B cell (primary cell): ENCODE results near the gene BRINP3. TPM values are rescaled to one million over a fixed set of nuclear protein-coding genes. Genes with fewer than 3 reads are reported as not detected.

Experiments
- ATAC-seq: fragments of 200-7000 bp; cut with Tn5 transposase; one replicate; pipeline ENCODE4 v1.10.0; 2021; ENCODE audit warnings: low read depth, mild to moderate bottlenecking, moderate number of reproducible peaks, moderate library complexity
- CTCF ChIA-PET: fragments of 350-600 bp; sonication (Branson Sonifier 250); formaldehyde crosslinking; loops from one replicate; lab custom pipeline; 2021; ENCODE audit warnings: antibody characterized with exemption, inconsistent platforms; lab: Charles Lee
- POLR2A ChIA-PET: fragments of 350-600 bp; sonication (Branson Sonifier 250); formaldehyde crosslinking; loops from one replicate; lab custom pipeline; 2021; ENCODE audit warnings: antibody characterized with exemption; lab: Charles Lee
- DNase-seq: peaks from one replicate; pipeline ENCODE4 v3.0.0; 2013
- H2AFZ ChIP-seq: 2 replicates; pipeline ENCODE4 v1.6.1; 2012; ENCODE audit warnings: mild to moderate bottlenecking, low read depth, low read length; ENCODE audit not compliant: insufficient read depth, poor library complexity, severe bottlenecking
- H3K27ac ChIP-seq, 2 donors: 1 replicate in 1 of 2; 2 replicates in 1 of 2; pipeline ENCODE4 v1.5.1; 2012 to 2013; ENCODE audit warnings: low read length in 2 of 2, mild to moderate bottlenecking in 2 of 2, moderate library complexity in 1 of 2
- H3K27me3 ChIP-seq, 4 experiments: fragments of 200-600 bp in 1 of 4; sonication (generic) in 1 of 4; replicated peaks in 1 of 4; 1 replicate in 2 of 4; 2 replicates in 2 of 4; pipeline versions ENCODE4 v1.6.1 to v1.7.0; 2013 to 2016; ENCODE audit warnings: low read length in 3 of 4, mild to moderate bottlenecking in 2 of 4, mixed read lengths in 1 of 4, moderate library complexity in 1 of 4; ENCODE audit not compliant: insufficient read depth in 4 of 4, control insufficient read depth in 3 of 4; ENCODE audit errors: control extremely low read depth in 1 of 4
- H3K36me3 ChIP-seq, 2 experiments: replicated peaks in 1 of 2; 1 replicate in 1 of 2; 2 replicates in 1 of 2; pipeline versions ENCODE4 v1.6.1 to v1.7.1; 2013; ENCODE audit warnings: low read length in 1 of 2; ENCODE audit not compliant: insufficient read depth in 2 of 2, control insufficient read depth in 1 of 2; ENCODE audit errors: control extremely low read depth in 1 of 2, extremely low read depth in 1 of 2
- H3K4me1 ChIP-seq, 2 donors: fragments of 200-600 bp in 1 of 2; sonication (generic) in 1 of 2; 1 replicate in 1 of 2; 2 replicates in 1 of 2; pipeline versions ENCODE4 v1.5.1 to v1.6.1; 2013 to 2017; ENCODE audit warnings: low read length in 2 of 2; ENCODE audit not compliant: control insufficient read depth in 2 of 2, insufficient read depth in 2 of 2
- H3K4me2 ChIP-seq: replicated peaks from 2 replicates; pipeline ENCODE3; 2012; ENCODE audit warnings: mild to moderate bottlenecking, low read depth, low read length; ENCODE audit not compliant: poor library complexity, severe bottlenecking
- H3K4me3 ChIP-seq, 5 experiments: fragments of 200-600 bp in 1 of 5; sonication (generic) in 1 of 5; 1 replicate in 3 of 5; 2 replicates in 2 of 5; pipeline versions ENCODE4 v1.5.1 to v1.7.0; 2011 to 2016; ENCODE audit warnings: low read length in 4 of 5, mild to moderate bottlenecking in 4 of 5, low read depth in 2 of 5, control low read depth in 1 of 5, moderate library complexity in 1 of 5; ENCODE audit not compliant: insufficient read depth in 1 of 5; ENCODE audit errors: control extremely low read depth in 1 of 5, extremely low read depth in 1 of 5
- H3K79me2 ChIP-seq: fragments of 200-600 bp; sonication (generic); one replicate; pipeline ENCODE4 v1.6.0; 2016; ENCODE audit warnings: low read length; ENCODE audit not compliant: control insufficient read depth, insufficient read depth
- H3K9ac ChIP-seq: fragments of 200-600 bp; sonication (generic); 2 replicates; pipeline ENCODE4 v1.6.1; 2017; ENCODE audit warnings: mild to moderate bottlenecking, low read length, moderate library complexity
- H3K9me3 ChIP-seq, 3 donors: one replicate each; pipeline versions ENCODE4 v1.6.1 to v1.7.1; 2013; ENCODE audit warnings: low read length in 2 of 3; ENCODE audit not compliant: control insufficient read depth in 2 of 3, insufficient read depth in 1 of 3; ENCODE audit errors: control extremely low read depth in 1 of 3
- H4K20me1 ChIP-seq: 2 replicates; pipeline ENCODE4 v1.6.0; 2012; ENCODE audit warnings: mild to moderate bottlenecking, low read length; ENCODE audit not compliant: insufficient read depth, control insufficient read depth, poor library complexity, severe bottlenecking
- H3K27ac Mint-ChIP-seq: one replicate; pipeline ENCODE4 v1.8.0; 2021; ENCODE audit warnings: mixed read lengths
- H3K27me3 Mint-ChIP-seq: one replicate; pipeline ENCODE4 v1.8.0; 2021; ENCODE audit warnings: mixed read lengths
- H3K4me1 Mint-ChIP-seq: one replicate; pipeline ENCODE4 v1.8.0; 2021; ENCODE audit warnings: mixed read lengths
- H3K4me3 Mint-ChIP-seq: one replicate; pipeline ENCODE4 v1.8.0; 2021; ENCODE audit warnings: mixed read lengths
- H3K9me3 Mint-ChIP-seq: one replicate; pipeline ENCODE4 v1.8.0; 2022; ENCODE audit warnings: mixed read lengths; ENCODE audit not compliant: insufficient read depth
- EZH2 ChIP-seq: IDR thresholded peaks from 2 replicates; pipeline ENCODE4 v1.6.1; 2012; ENCODE audit warnings: borderline replicate concordance, low read depth, mild to moderate bottlenecking, moderate library complexity, low read length; ENCODE audit not compliant: insufficient read depth, poor library complexity, severe bottlenecking
- WGBS: methylation state at CpG from one replicate; pipeline ENCODE4 v1.1.5; 2013; ENCODE audit warnings: missing lambda C conversion rate; ENCODE audit not compliant: insufficient coverage; 5-methylcytosine and 5-hydroxymethylcytosine counted together
- intact Hi-C: fragments of 100-400 bp; cut with micrococcal nuclease; formaldehyde crosslinking; loops from one replicate; pipeline ENCODE4 v1.10.0; 2022
- polyA minus RNA-seq: library from RNA; depleted of rRNA, polyadenylated mRNA; stranded (reverse); fragments of >200 nt; gene quantifications from 2 replicates; pipeline ENCODE4 v1.2.3, GENCODE V29; 2012
- polyA plus RNA-seq: library from polyadenylated mRNA; depleted of rRNA; stranded (reverse); fragments of >200 nt; gene quantifications from 2 replicates; pipeline ENCODE4 v1.2.3, GENCODE V29; 2012
- total RNA-seq, 2 donors: library from RNA; stranded (reverse); fragments of 120-200 nt in 1 of 2; gene quantifications; 1 replicate in 1 of 2; 2 replicates in 1 of 2; pipeline versions ENCODE4 v1.2.3 to v1.2.4, GENCODE V29; 2013 to 2022
- TF ChIP-seq, protein P1 (sequence below): fragments of 200-600 bp; IDR thresholded peaks from one replicate; pipeline ENCODE4 v1.8.0; 2022; ENCODE audit warnings: antibody characterized with exemption, mild to moderate bottlenecking

BRINP3 gene
- total RNA-seq (not detected in 2 replicates), polyA plus RNA-seq (not detected in 2 replicates), polyA minus RNA-seq (not detected in 2 replicates)
- total RNA-seq (2013), result not detected

- Histone ChIP-seq H3K27me3 (peaks cover 0 to 26% (median 7%) of the 10 kb centered on the region in 4 experiments), H2AFZ (peak within 1 kb of the TSS; percentile 35), H3K4me3 (no peak within 1 kb of the TSS), H3K27ac (no peak within 1 kb of the TSS), H3K79me2 (no peaks in the 10 kb centered on the region), H3K36me3 (no peaks in the 10 kb centered on the region), H3K4me1 (peaks cover 0 to 3% of the 10 kb centered on the region in 2 donors), H3K9ac (no peak within 1 kb of the TSS), H4K20me1 (no peaks in the 10 kb centered on the region), H3K9me3 (peaks cover 0 to 8% (median 0%) of the 10 kb centered on the region in 3 donors), H3K4me2 (no peak within 1 kb of the TSS)
- TF ChIP-seq EZH2, result no peak
- TF ChIP-seq, protein P1, sequence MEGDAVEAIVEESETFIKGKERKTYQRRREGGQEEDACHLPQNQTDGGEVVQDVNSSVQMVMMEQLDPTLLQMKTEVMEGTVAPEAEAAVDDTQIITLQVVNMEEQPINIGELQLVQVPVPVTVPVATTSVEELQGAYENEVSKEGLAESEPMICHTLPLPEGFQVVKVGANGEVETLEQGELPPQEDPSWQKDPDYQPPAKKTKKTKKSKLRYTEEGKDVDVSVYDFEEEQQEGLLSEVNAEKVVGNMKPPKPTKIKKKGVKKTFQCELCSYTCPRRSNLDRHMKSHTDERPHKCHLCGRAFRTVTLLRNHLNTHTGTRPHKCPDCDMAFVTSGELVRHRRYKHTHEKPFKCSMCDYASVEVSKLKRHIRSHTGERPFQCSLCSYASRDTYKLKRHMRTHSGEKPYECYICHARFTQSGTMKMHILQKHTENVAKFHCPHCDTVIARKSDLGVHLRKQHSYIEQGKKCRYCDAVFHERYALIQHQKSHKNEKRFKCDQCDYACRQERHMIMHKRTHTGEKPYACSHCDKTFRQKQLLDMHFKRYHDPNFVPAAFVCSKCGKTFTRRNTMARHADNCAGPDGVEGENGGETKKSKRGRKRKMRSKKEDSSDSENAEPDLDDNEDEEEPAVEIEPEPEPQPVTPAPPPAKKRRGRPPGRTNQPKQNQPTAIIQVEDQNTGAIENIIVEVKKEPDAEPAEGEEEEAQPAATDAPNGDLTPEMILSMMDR, result no peak
- ATAC-seq (no peak), DNase-seq (no peak)
- intact Hi-C loops, result no loop called here
- Mint-ChIP-seq H3K4me3 (no peak within 1 kb of the TSS), H3K4me1 (peaks cover 15% of the 10 kb centered on the region), H3K27me3 (peaks cover 34% of the 10 kb centered on the region), H3K9me3 (no peaks in the 10 kb centered on the region), H3K27ac (no peak within 1 kb of the TSS)
- 0% methylated on average over 1 of the region's 4 CpGs for WGBS
- POLR2A ChIA-PET, result no interaction called here
- CTCF ChIA-PET, result no interaction called here
Observed at GRCh38 chr1:190477762-190478148, at the start of gene BRINP3. TSS of gene BRINP3 (minus strand) at chr1:190477864.

- Histone ChIP-seq H3K27ac (no peak overlapping the region), H3K36me3 (no peaks in the 10 kb centered on the region), H3K9ac (no peak overlapping the region), H2AFZ (no peak overlapping the region), H3K9me3 (no peaks in the 10 kb centered on the region), H3K4me2 (no peak overlapping the region), H3K4me3 (no peak overlapping the region), H3K27me3 (no peaks in the 10 kb centered on the region), H3K79me2 (no peaks in the 10 kb centered on the region), H4K20me1 (no peaks in the 10 kb centered on the region), H3K4me1 (no peaks in the 10 kb centered on the region)
- no peaks in the 10 kb centered on the region for H3K4me1 Mint-ChIP-seq
- POLR2A ChIA-PET, result no interaction called here
- no peak overlapping the region for H3K27ac Mint-ChIP-seq
- intact Hi-C loops, result no loop called here
- 100% methylated on average over 1 of the region's 2 CpGs for WGBS
- no peak for DNase-seq
- no peak for ATAC-seq
- H3K9me3 Mint-ChIP-seq, result peaks cover 2% of the 10 kb centered on the region
- H3K4me3 Mint-ChIP-seq, result no peak overlapping the region
- CTCF ChIA-PET, result no interaction called here
- TF ChIP-seq, protein P1, result no peak
- no peaks in the 10 kb centered on the region for H3K27me3 Mint-ChIP-seq
Observed at GRCh38 chr1:190511554-190511953, 33.9 kb upstream of the BRINP3 start.
